Stomach (tissue), 4 donors: Measurements from ENCODE around the gene YPEL4.

Source experiments
- CTCF ChIP-seq, 7 experiments: fragments of 450-650 bp in 4 of 7; fragments of 200-600 bp in 3 of 7; sonication (generic) in 3 of 7; IDR thresholded peaks; one replicate each; pipeline ENCODE4 v1.5.1; 2016 to 2019; ENCODE audit warnings: antibody characterized with exemption in 7 of 7, control low read depth in 2 of 7, mild to moderate bottlenecking in 1 of 7
- EP300 ChIP-seq: sonication (generic); formaldehyde crosslinking; IDR thresholded peaks from one replicate; pipeline ENCODE4 v1.6.1; 2017; ENCODE audit warnings: antibody characterized with exemption
- POLR2A ChIP-seq, 4 donors: fragments of 450-650 bp; IDR thresholded peaks; one replicate each; pipeline ENCODE4 v1.6.1; 2016; ENCODE audit warnings: antibody characterized with exemption in 4 of 4, control low read depth in 2 of 4, mild to moderate bottlenecking in 1 of 4, moderate library complexity in 1 of 4

GRCh38 chr11:57615308-57615707 lies 34.4 kb downstream of the YPEL4 start:
- no peak for TF ChIP-seq CTCF (IDR thresholded peaks at IDR 0.05)
- no peak for TF ChIP-seq POLR2A (IDR thresholded peaks at IDR 0.05)
- no peak for TF ChIP-seq EP300
